Iris pigment epithelial cell (primary cell): ENCODE measurements around the gene DPF1.

Experiments used
- DNase-seq: peaks from one replicate; pipeline ENCODE4 v3.0.0-alpha.2; 2011; ENCODE audit warnings: low read depth

DPF1 gene

DNA sequence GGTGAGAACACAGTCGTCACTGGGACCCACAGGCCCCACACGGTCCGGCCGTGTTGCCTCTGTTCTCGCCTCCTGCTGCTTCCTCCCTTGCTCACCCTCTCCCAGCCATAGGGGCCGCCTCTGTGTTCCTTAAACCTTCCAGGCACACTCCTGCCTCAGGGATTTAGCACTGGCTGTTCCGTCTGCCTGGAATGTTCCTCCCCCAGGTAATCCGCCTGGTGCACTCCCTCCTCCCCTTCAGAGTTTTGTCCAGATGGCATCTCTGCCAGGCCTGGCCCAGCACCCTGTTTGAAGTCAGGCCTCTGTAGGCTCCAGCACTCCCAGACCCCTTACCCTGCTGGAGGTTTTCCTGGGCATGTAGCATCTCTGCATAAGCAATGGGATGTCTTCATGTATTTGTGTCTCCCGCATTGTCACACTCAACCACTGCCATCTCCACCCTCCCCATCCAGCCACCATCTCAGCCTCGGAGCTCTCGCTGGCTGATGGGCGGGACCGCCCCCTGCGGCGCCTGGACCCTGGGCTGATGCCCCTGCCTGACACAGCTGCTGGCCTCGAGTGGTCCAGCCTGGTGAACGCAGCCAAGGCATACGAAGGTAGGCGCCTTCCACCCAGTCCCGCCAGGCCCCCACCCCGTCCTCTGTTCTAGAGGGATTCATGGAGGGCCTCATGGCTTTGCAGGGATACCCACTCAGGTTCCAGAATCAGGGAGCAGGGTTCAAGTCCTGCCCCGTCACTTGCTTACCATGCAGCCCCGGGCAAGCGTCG is 25.9 kb downstream of the DPF1 start:
- no peak for DNase-seq

DNA sequence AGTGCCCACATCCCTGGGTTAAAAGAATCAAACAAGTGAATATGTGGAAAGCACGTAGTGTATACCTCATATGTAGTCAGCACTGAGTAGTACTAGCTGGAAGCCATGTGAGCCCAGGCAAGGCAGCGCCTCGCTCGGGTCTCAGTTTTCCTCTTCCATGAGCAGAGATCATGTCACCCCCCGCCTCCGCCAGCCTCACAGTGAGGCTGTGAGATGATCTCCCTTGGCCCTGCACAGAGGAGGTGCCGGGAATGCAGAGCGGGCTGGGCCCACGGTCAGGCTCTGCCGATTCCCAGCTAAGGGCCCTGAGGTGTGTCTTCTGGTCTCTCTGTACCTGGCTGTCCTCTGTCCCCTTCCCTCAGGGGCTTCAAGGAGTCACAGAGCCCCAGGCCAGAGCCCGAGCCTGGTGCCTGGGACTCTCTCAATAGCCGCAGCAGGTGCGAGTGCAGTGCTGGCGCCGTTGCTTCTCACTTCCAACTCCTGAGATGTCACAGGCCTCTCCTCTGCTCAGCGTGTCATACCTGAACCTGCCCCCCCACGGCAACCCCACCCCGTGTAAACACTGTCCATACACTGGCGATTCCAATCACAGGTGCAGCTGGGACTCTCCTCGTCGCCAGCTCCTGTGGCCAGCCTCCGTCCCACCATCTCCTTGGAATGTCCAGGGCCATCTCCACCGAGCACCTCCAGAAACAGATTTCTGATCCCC is 26.9 kb downstream of the DPF1 start:
- DNase-seq: no peak

DNA sequence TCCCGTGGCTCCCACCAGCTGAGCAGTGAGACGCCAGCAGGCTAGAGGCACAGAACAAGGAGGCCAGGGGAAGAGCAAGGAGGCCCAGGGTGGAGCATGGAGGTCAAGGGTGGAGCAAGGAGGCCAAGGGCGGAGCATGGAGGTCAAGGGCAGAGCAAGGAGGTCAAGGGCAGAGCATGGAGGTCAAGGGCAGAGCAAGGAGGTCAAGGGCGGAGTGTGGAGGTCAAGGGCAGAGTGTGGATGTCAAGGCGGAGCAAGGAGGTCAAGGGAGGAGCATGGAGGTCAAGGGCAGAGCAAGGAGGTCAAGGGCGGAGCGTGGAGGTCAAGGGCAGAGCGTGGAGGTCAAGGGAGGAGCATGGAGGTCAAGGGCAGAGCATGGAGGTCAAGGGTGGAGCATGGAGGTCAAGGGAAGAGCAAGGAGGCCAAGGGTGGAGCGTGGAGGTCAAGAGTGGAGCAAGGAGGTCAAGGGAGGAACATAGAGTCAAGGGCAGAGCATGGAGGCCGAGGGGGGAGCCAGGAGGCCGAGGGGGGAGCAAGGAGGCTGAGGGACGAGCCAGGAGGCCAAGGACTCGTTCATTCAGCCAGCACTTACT is 27.7 kb downstream of the DPF1 start:
- DNase-seq: no peak

DNA sequence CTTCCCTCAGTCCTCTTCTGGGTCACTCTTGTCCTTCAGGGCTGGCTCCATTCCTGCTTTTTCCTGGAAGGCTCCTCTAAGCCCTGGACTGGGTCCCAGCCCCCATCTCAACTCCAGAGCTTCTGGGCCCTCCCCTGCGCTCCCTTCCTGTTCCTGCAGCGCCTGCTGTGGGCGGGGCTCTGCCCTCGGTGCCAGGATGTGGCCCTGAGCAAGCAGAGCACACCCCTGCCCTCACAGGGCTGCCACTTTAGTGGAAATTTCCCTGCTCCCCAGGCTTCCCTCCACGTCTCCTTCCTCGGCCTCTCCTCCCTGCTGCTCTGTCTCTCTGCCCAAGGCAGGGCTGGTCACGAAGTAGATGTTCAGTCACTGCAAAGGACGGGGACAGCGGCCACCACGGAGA is 28.8 kb downstream of the DPF1 start:
- no peak for DNase-seq

DNA sequence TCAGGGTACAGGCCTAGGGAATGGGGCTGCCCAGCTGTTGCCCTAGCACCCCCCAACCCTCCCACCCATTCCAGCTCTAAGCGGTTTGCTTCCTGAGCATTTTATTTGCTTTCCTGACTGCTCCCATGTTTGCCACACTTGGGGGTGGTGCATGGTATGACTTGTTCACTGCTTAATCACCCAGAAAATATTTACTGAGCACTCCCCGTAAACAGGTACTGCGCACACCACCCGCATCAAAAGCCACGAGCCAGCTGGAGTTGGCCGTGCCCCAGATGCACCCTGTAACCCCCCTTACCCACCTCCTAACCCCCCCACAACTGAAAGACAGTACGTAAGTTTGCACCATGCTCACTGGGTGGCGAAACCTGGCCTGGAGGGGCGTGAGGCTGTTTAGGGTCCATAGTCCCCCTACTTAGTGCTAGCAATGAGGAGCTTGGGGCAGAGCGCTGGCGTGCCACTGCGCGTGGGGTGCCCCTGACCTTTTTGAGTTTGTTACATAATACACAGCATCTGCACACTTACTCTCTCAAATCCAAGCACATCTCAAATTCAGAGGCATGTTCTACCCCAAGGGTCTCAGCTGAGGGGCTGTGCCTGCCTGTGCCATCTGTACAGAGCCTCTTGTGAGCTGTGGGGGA is 29.8 kb downstream of the DPF1 start:
- DNase-seq: no peak

DNA sequence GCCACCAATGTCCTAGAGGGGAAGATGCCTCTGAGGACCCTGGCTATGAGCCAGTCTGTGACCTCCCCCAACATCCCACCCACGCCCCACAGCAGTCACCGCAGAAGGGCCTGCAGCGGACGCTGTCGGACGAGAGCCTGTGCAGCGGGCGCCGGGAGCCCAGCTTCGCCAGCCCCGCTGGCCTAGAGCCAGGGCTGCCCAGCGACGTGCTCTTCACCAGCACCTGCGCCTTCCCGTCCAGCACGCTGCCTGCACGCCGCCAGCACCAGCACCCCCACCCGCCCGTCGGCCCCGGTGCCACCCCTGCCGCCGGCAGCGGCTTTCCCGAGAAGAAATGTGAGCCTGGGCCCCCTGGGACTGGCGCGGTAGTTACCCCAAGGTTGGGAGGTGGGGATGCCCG is 30.6 kb downstream of the DPF1 start:
- no peak for DNase-seq

DNA sequence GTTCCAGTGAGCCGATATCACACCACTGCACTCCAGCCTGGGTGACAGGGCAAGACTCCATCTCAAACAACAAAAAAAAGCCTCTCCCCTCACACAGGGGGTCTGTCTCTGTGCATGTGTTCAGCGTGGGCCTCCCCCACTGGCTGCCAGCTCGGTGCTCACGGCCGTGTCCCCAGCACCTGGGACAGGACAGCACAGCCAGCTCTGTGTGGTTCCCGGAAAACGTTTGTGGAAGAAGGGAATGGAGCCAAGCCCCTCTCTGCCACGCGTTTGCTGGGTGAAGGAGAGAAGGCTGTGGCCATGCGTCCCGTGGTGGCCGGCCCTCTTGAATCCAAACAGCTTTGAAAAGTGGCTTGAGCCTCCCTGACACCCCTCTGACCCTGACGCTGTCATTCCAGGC is 32.3 kb downstream of the DPF1 start:
- no peak for DNase-seq

DNA sequence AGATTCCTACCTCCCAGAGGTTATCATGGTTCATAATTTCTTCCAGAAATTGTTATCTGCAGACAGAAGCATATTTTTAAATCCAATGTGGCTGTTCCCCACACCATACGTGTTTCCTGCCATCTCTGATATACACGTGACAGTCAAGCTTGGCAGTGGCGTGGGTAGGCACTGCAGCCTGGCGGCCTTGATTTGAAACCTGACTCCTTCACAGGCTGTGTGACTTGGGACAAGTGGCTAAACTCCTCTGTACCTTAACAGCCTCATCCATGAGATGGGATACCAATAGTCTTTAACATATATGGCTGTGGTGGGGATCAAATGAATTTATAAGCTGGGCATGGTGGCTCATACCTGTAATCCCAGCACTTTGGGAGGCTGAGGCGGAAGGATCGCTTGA is 33.2 kb downstream of the DPF1 start:
- DNase-seq: no peak

DNA sequence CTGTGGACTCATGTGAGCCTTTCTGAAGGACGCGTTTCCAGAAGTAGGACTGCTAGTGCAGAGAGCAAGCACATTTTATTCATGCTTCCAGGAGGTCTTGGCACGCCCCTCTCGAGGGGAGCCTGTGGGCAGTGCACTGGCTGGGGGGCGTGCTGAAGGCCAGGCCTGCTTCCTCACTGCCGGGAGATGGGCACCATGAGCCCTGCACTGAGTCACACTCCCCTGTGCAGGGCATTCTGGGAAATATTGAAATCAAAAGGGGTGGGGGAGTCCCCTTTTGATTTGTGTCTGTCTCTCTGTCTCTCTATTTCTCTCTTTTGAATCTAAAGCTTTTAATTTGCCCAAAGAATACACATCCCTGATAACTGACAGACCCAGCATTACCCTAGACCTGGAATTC is 34.0 kb downstream of the DPF1 start:
- DNase-seq: peak; percentile 7

DNA sequence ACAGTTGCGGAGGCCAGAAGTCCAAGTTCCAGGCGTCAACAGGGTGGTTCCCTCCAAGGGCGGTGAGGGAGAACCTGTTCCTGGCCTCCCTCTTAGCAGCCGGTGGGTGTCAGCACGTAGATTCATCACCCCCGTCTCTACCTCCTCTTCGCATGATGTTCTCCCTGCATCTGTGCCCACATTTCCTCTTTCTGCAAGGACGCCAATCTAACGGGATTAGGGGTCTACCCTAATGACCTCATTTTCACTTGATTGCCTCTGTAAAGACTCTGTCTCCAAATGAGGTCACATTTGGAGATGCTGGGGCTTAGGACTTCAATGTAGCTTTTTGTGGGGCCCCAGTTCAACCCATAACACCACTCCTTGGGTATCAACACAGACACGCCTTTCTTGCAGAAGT is 38.5 kb downstream of the DPF1 start:
- no peak for DNase-seq

DNA sequence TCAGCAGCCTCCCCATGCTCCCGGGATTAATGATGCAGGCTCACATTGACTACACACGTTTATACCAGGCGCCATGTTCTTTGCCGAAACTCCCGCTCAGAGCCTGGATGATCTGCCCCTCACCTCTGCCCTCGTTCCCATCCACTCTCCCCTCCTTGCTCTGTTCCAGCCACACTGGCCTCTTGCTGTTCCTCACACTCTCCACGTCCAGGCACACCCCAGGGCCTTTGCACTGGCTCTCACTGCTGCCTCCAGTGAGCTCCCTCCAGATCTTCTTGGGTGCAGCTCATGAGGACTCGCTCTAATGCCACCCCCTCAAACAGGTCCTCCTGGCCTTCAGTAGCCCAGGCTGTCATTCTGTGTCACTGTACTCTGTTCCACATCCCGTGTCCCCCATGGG is 39.2 kb downstream of the DPF1 start:
- DNase-seq: no peak

DNA sequence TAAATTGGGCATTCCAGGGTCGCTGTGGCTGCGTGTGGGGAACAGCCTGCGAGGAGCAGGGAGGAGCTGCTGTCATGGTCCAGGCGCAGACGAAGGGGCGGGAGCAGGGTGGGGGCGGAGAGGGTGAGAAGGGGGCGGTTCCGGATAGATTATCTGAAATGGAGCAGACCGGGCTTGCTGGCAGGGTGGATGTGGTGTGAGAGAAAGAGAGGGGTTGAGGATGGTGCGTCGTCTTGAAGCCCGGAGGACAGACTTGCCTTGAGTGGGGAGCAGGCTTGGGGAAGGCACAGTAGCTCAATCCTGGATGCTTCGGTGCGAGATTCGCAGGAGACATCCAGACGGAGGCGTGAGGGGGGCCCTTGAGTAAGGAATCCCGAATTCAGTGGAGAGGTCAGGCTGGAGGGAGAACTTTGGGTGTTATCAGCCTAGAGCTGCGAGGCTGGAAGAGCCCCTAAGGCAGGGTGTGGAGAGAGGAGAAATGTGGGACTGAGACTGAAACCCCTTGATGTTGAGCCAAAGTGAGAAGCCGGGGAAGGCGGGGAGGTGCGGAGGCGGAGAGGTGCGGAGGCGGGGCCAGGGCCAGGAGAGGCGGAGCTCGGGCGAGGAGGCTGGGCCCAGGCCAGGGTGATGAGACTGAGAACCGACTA is 40.6 kb downstream of the DPF1 start:
- DNase-seq: peak; percentile 42

DNA sequence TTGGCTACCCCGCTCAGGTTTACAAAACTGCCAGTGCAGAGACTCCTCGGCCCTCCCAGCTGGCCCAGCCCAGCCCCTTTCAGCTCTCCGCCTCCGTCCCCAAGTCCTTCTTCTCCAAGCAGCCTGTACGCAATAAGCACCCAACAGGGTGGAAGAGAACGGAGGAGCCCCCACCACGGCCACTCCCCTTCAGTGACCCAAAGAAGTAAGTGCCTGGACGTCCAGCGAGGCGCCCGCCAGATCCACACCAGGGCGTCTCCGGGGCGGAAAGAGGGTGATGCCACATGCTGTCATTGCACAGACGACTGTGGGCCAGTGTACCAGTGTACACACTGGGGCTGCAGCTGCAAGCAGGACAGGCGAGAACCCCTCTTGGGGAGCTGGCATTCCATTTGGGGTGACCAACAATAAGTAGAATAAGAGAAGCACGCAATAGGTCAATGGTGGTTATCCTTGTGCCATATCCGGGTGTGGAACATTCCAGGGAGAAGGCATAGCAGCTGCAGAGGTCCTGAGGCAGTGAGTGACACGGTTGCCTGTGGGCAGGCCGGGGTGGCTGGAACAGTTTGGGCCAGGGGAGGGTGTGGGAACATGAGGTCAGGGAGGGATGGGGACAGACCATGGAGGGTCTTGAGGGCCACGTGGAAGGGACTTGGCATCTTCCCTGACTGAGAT is 41.3 kb downstream of the DPF1 start:
- DNase-seq: no peak

DNA sequence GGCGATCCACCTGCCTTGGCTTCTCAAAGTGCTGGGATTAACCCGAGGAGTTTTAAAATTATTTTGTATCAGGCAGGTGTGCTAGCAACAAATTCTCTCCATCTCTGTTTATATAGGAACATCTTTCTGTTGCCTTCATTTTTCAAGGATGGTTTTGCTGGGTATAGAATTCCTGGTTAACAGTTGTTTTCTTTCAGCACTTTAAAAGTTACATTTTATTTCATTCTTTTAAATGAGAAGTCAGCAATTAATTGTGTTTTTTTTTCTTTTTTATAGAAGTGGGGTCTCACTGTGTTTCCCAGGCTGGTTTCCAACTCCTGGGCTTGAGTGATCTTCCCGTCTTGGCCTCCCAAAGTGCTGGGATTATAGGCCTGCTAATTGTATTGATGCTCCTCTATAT is 44.0 kb downstream of the DPF1 start:
- DNase-seq: no peak

DNA sequence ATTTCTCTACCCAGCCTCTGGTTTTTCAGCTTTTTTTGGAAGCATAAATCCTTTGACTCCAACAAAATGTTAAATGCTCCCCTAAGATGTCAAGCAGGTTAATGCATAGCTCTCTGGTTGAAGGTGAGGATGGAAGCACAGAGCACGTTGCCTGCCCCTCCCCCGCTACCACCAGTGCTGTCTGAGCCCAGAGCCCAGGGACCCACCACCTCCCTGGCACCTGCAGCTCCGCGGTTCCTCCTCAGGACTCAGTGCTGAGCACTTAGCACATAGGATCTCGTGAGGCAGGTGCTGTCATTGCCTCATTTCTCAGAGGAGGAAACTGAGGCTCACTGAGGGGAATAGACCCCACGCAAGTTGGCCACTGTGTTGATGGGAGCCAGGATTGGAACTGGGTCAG is 48.6 kb downstream of the DPF1 start:
- DNase-seq: no peak

DNA sequence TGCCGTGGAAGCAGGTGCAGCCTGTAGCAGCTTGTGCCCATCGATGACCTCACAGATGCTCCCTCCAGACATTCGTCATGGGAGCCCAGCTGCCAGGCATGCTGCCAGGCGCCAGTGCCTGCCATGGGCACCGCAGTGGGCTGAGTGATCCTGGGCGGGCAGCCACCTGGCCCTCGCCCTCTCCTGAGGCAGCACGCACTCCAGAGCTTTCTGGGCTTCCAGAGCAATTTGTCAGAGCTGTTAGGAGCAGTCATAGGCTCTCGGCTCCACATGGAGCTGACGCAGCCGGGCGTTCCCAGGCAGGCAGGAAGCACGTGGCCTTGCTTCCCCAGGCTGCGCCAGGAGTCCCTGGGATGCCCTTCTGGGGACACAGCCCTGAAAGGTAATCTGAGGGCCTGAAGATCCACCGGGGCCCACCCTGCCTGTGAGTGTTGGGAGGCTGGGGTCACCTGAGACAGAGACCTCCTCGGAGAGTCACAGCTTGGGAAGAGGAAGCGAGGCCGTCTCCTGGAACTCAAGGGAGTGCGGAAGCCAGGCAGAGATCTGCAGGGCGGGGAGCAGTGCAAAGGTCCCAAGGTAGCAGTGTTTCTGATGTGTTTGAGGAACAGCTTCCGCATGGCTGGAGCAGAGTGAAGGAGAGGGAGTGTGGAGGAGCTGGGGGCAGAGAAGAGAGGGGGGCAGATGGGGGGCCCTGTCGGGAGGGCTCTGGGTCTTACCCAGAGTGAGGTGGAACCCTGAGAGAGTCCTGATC is 50.6 kb downstream of the DPF1 start:
- no peak for DNase-seq

DNA sequence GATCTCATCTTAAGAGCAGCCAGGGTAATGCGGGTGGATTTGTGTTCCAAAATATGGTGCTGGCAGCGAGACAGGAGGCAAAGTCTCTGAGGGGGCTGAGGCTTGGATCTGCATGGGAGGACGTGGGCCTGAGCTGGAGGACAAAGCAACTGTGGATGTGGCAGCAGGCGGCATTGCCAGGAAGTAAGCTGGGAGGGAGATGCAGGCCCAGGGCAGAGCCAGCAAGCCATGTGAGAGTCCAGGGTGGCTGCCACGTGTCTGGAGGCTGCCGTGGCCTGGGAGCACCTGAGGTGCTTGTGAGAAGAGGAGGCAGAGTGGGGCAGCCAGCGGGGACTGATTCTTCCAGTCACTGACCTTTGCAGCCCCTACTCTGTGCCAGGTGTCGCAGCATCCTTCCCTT is 52.0 kb downstream of the DPF1 start:
- no peak for DNase-seq

DNA sequence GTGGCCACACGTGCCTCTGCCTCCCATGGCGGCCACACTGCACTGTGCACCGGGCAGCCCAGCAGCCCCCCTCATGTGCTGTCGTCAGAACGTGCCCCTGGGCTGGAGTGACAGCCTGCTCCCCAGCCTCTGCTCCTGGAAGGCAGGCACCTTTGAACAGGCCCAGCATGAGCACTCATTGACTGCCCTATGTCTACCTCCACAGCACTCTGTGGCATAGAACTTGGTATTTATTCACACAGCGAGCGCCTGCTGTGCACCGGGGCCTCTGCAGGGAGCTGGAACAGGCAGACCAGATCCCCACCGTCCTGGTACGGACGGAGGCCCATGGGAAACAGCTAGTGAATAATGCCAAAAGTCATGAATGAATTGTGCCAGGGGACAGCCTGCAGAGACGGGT is 53.7 kb downstream of the DPF1 start:
- DNase-seq: no peak

DNA sequence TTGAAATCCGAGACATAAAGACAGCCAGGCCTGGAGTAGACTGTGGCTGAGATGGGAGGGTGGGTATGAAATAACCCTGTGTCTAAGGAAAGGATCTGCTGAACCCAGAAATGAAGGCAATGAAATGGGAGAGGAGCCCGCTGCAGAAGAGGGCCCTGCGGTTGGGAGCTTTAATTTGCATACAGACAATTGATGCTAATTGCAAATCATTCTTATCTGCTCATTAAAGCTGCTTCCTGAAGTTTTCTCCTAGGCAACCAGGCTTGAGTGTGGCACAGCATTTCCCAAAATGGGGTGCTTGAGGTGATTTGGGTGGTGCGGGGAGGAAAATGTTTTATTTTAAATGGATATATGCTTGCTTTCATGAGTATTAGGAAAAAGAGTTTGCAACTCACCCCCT is 55.4 kb downstream of the DPF1 start:
- no peak for DNase-seq

DNA sequence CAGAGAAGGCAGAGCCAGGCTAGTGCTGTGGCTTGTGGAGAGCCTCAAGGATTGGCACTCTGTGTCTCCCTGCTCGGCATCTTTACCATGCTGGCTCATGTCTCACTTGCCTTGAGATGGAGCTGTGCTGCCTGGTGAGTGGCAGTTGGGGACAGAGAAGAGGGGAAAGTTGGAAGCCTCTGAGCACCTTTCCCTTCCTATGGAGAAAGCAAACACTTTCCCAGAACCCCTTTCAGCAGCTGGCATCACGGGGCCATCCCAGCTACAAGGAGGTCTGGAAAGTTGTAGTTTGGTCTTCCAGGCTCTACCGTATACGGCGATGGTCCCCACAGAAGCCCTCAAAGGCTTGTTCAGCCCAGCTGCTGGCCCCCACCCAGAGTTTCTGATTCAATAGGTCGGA is 58.7 kb downstream of the DPF1 start:
- DNase-seq: no peak

DNA sequence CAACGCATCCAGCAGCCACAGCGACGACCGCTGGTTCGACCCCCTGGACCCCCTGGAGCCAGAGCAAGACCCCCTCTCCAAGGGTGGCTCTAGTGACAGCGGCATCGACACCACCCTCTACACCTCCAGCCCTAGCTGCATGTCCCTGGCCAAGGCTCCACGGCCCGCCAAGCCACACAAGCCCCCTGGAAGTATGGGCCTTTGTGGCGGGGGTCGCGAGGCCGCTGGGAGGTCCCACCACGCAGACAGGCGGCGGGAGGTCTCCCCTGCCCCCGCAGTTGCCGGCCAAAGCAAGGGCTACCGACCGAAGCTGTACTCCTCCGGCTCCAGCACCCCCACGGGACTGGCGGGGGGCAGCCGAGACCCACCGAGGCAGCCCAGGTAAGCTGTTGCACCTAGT is 59.5 kb downstream of the DPF1 start:
- DNase-seq: no peak
